Measurements from ENCODE around the gene LMBR1L. TPM values are rescaled to one million over a fixed set of nuclear protein-coding genes. Genes with fewer than 3 reads are reported as not detected.
A peak's percentile ranks its signal among the peaks of the same experiment; 100 is the strongest.

LMBR1L gene
- total RNA-seq, 4 donors from 2014 or later: 17.6 to 77.5 (median 37.5) TPM

- Histone ChIP-seq H3K36me3 (no peaks in the 10 kb centered on the region), H3K9me3 (no peaks in the 10 kb centered on the region), H3K27ac (peak overlapping the region; percentile 49 to 99 (median 94)), H3K27me3 (no peaks in the 10 kb centered on the region), H3K4me1 (peaks cover 0 to 47% (median 26%) of the 10 kb centered on the region in 3 donors), H3K4me3 (peak overlapping the region; percentile 75 to 99)
- ATAC-seq: no peak
- TF ChIP-seq POLR2AphosphoS5 (IDR thresholded peaks at IDR 0.05) (no peak), EP300 (IDR thresholded peaks at IDR 0.05) (no peak), POLR2A (IDR thresholded peaks at IDR 0.05) (no peak), CTCF (IDR thresholded peaks at IDR 0.05) (no peak)
- 6 to 9% methylated on average over 11 to 12 of the region's 16 CpGs for WGBS, 2 donors (ENCODE audit: low coverage in 1 of 2)
Measured at GRCh38 chr12:49061157-49061650, 49.4 kb downstream of the LMBR1L start.

GRCh38 chr12:49060237-49061156, 50.1 kb downstream of the LMBR1L start, which contains the start of gene KMT2D:
TSS of gene KMT2D (minus strand) at chr12:49060794. CDS start at chr12:49055324, 5,470 bp downstream.
- Histone ChIP-seq H3K4me3 (peak within 1 kb of the TSS; percentile 75 to 99), H3K9me3 (no peaks in the 10 kb centered on the region), H3K27ac (peak within 1 kb of the TSS; percentile 49 to 99 (median 94)), H3K36me3 (no peaks in the 10 kb centered on the region), H3K27me3 (no peaks in the 10 kb centered on the region), H3K4me1 (peaks cover 0 to 54% (median 31%) of the 10 kb centered on the region in 3 donors)
- TF ChIP-seq POLR2AphosphoS5 (IDR thresholded peaks at IDR 0.05) (peak; percentile 91), EP300 (IDR thresholded peaks at IDR 0.05) (no peak), POLR2A (IDR thresholded peaks at IDR 0.05) (no peak), CTCF (IDR thresholded peaks at IDR 0.05) (peak in 3 of 4 experiments; percentile 33 to 70 (median 53))
- 0% methylated on average over 6 of the region's 74 CpGs; no CpG with 5 or more reads in 1 of the 2 donors for WGBS, 2 donors (ENCODE audit: low coverage in 1 of 2)
- peak; percentile 87 for ATAC-seq

GRCh38 chr12:49059299-49060171, 51.1 kb downstream of the LMBR1L start:
- Histone ChIP-seq H3K27ac (peak overlapping the region; percentile 49 to 99 (median 94)), H3K9me3 (no peaks in the 10 kb centered on the region), H3K4me1 (peaks cover 0 to 64% (median 37%) of the 10 kb centered on the region in 3 donors), H3K27me3 (no peaks in the 10 kb centered on the region), H3K4me3 (peak overlapping the region; percentile 75 to 99), H3K36me3 (peaks cover 0 to 9% of the 10 kb centered on the region in 2 donors)
- TF ChIP-seq POLR2AphosphoS5 (IDR thresholded peaks at IDR 0.05) (no peak), POLR2A (IDR thresholded peaks at IDR 0.05) (no peak), EP300 (IDR thresholded peaks at IDR 0.05) (no peak), CTCF (IDR thresholded peaks at IDR 0.05) (no peak)
- peak; percentile 1 for ATAC-seq
- 0% methylated on average over 2 of the region's 70 CpGs; no CpG with 5 or more reads in 1 of the 2 donors for WGBS, 2 donors (ENCODE audit: low coverage in 1 of 2)

GRCh38 chr12:49059045-49059298, 51.7 kb downstream of the LMBR1L start:
- Histone ChIP-seq H3K4me1 (peaks cover 0 to 66% (median 37%) of the 10 kb centered on the region in 3 donors), H3K9me3 (no peaks in the 10 kb centered on the region), H3K4me3 (peak overlapping the region; percentile 75 to 99), H3K27ac (peak overlapping the region in 3 of 4 donors; percentile 93 to 99 (median 94)), H3K36me3 (peaks cover 0 to 15% of the 10 kb centered on the region in 2 donors), H3K27me3 (no peaks in the 10 kb centered on the region)
- no peak for TF ChIP-seq EP300 (IDR thresholded peaks at IDR 0.05)
- TF ChIP-seq POLR2A (IDR thresholded peaks at IDR 0.05): no peak
- no peak for TF ChIP-seq CTCF (IDR thresholded peaks at IDR 0.05)
- TF ChIP-seq POLR2AphosphoS5 (IDR thresholded peaks at IDR 0.05): no peak
- WGBS, 2 donors (ENCODE audit: low coverage in 1 of 2): 0% methylated on average over 1 of the region's 1 CpG; no CpG with 5 or more reads in 1 of the 2 donors
- no peak for ATAC-seq
